SK-N-SH (cell line): Measurements from ENCODE around the gene TBXT.

Experiments used
- ELF1 ChIP-seq: IDR thresholded peaks from 2 replicates; pipeline ENCODE4 v1.4.0; 2012
- EP300 ChIP-seq, 2 experiments: IDR thresholded peaks; 2 replicates each; pipeline versions ENCODE4 v1.4.0 to v1.6.1; 2012; ENCODE audit warnings: borderline replicate concordance in 1 of 2, low read depth in 1 of 2, low read length in 1 of 2
- EZH2phosphoT487 ChIP-seq: fragments of 200-600 bp; sonication (generic); IDR thresholded peaks from 2 replicates; pipeline ENCODE4 v1.6.1; 2017; ENCODE audit warnings: low read depth, mixed run types, mild to moderate bottlenecking, antibody characterized with exemption, moderate library complexity, borderline replicate concordance
- GABPA ChIP-seq: IDR thresholded peaks from 2 replicates; pipeline ENCODE4 v1.4.0; 2012; ENCODE audit warnings: low read depth, mild to moderate bottlenecking
- GATA2 ChIP-seq: sonication (generic); formaldehyde crosslinking; IDR thresholded peaks from 2 replicates; pipeline ENCODE4 v1.5.0; 2020; ENCODE audit warnings: mild to moderate bottlenecking, missing genetic modification reagents
- NRF1 ChIP-seq: IDR thresholded peaks from 2 replicates; pipeline ENCODE4 v1.6.1; 2012; ENCODE audit warnings: low read depth, mild to moderate bottlenecking, low read length
- POLR2AphosphoS5 ChIP-seq: IDR thresholded peaks from 2 replicates; pipeline ENCODE4 v1.6.1; 2012; ENCODE audit warnings: low read depth, low read length
- RAD21 ChIP-seq: IDR thresholded peaks from 2 replicates; pipeline ENCODE4 v1.6.1; 2012; ENCODE audit warnings: mild to moderate bottlenecking, low read length
- RFX5 ChIP-seq: IDR thresholded peaks from 2 replicates; pipeline ENCODE4 v1.6.1; 2012; ENCODE audit warnings: mild to moderate bottlenecking, improper control_type of control experiment, low read length
- RXRA ChIP-seq: IDR thresholded peaks from 2 replicates; pipeline ENCODE4 v1.4.0; 2012; ENCODE audit warnings: low read depth, mild to moderate bottlenecking, borderline replicate concordance
- SMC3 ChIP-seq: IDR thresholded peaks from 2 replicates; pipeline ENCODE4 v1.6.1; 2012; ENCODE audit warnings: low read depth, low read length, improper control_type of control experiment
- TF ChIP-seq, protein P1 (sequence below): fragments of 200-600 bp; sonication (generic); IDR thresholded peaks from 2 replicates; pipeline ENCODE4 v1.6.1; 2017; ENCODE audit warnings: antibody characterized with exemption, mild to moderate bottlenecking, moderate library complexity
- TF ChIP-seq, protein P2 (sequence below): IDR thresholded peaks from 2 replicates; pipeline ENCODE4 v1.4.0; 2012; ENCODE audit warnings: low read depth, borderline replicate concordance

DNA sequence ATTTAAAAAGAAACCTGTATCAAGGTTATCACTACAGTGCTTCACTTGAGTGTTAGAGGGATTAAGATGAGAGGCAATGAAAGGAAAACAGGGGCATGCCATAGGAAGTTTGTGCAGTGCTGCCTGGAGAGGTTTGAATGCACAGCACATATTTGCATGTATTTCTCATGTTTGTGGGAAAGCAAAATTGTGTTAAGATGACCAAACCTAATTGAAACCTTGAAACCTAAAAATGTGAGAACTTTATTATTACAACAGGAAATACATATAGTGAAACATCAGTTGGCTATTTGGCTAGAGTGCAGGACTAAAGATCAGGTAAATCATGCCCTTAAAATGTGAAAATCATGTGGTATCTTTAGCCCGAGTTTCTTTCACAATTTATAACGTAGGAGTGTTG, 8.5 kb upstream of the TBXT start:
- no peak for TF ChIP-seq EP300 (IDR thresholded peaks at IDR 0.05; ENCODE audit: borderline replicate concordance in 1 of 2, low read depth in 1 of 2, low read length in 1 of 2)
- no peak for TF ChIP-seq GATA2
- TF ChIP-seq, protein P1, sequence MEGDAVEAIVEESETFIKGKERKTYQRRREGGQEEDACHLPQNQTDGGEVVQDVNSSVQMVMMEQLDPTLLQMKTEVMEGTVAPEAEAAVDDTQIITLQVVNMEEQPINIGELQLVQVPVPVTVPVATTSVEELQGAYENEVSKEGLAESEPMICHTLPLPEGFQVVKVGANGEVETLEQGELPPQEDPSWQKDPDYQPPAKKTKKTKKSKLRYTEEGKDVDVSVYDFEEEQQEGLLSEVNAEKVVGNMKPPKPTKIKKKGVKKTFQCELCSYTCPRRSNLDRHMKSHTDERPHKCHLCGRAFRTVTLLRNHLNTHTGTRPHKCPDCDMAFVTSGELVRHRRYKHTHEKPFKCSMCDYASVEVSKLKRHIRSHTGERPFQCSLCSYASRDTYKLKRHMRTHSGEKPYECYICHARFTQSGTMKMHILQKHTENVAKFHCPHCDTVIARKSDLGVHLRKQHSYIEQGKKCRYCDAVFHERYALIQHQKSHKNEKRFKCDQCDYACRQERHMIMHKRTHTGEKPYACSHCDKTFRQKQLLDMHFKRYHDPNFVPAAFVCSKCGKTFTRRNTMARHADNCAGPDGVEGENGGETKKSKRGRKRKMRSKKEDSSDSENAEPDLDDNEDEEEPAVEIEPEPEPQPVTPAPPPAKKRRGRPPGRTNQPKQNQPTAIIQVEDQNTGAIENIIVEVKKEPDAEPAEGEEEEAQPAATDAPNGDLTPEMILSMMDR: no peak
- no peak for TF ChIP-seq EZH2phosphoT487
- TF ChIP-seq ELF1: no peak
- no peak for TF ChIP-seq RXRA
- TF ChIP-seq, protein P2, sequence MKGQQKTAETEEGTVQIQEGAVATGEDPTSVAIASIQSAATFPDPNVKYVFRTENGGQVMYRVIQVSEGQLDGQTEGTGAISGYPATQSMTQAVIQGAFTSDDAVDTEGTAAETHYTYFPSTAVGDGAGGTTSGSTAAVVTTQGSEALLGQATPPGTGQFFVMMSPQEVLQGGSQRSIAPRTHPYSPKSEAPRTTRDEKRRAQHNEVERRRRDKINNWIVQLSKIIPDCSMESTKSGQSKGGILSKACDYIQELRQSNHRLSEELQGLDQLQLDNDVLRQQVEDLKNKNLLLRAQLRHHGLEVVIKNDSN: no peak
- TF ChIP-seq SMC3: no peak
- no peak for TF ChIP-seq RAD21
- no peak for TF ChIP-seq POLR2AphosphoS5
- TF ChIP-seq NRF1: no peak
- no peak for TF ChIP-seq GABPA
- TF ChIP-seq RFX5: no peak
